Fibroblast of skin of right quadriceps (primary cell): Measurements from ENCODE around the gene MASTL.
A peak's percentile ranks its signal among the peaks of the same experiment; 100 is the strongest.
"Not testable (repeated sequence)": the region's sequence is repeated elsewhere in the genome, so short reads cannot be mapped to it uniquely, and the experiment has no call there.

ENCODE experiments used
- DNase-seq: peaks from one replicate; pipeline ENCODE4 v3.0.0-alpha.2; 2013

Gene MASTL

GRCh38 chr10:27155066-27155754, at the start of gene MASTL:
Gene MASTL, plus strand, starts transcription at chr10:27155352. Its CDS starts 75 bp downstream, at chr10:27155427.
- peak; percentile 95 for DNase-seq

GRCh38 chr10:27108165-27108564, 47.0 kb upstream of the MASTL start:
- no peak for DNase-seq

- DNase-seq = no peak
Observed at GRCh38 chr10:27134371-27134770, 20.8 kb upstream of the MASTL start.

- DNase-seq = no peak
Observed at GRCh38 chr10:27138277-27138676, 16.9 kb upstream of the MASTL start.

GRCh38 chr10:27143686-27144085, 11.5 kb upstream of the MASTL start:
- DNase-seq = no peak

GRCh38 chr10:27145937-27146336, 9.2 kb upstream of the MASTL start:
- DNase-seq = no peak

- no peak for DNase-seq
Observed at GRCh38 chr10:27147701-27148100, 7.5 kb upstream of the MASTL start.

GRCh38 chr10:27150261-27150660, 4.9 kb upstream of the MASTL start:
- DNase-seq = no peak

- no peak for DNase-seq
Observed at GRCh38 chr10:27152687-27153086, 2.5 kb upstream of the MASTL start.

- no peak for DNase-seq
Observed at GRCh38 chr10:27153329-27153728, 1.8 kb upstream of the MASTL start.

GRCh38 chr10:27153845-27154193, 1.3 kb upstream of the MASTL start:
- DNase-seq = peak; percentile 8

- DNase-seq = not testable (repeated sequence)
Observed at GRCh38 chr10:27156566-27156965, 1.4 kb downstream of the MASTL start.

- no peak for DNase-seq
Observed at GRCh38 chr10:27157150-27157549, 2.0 kb downstream of the MASTL start.

GRCh38 chr10:27158421-27158820, 3.3 kb downstream of the MASTL start:
- no peak for DNase-seq

- no peak for DNase-seq
Observed at GRCh38 chr10:27169849-27170248, 14.7 kb downstream of the MASTL start.

GRCh38 chr10:27188259-27188658, 33.1 kb downstream of the MASTL start:
- DNase-seq = no peak

GRCh38 chr10:27188897-27189296, 33.7 kb downstream of the MASTL start:
- no peak for DNase-seq

GRCh38 chr10:27190508-27190907, 35.4 kb downstream of the MASTL start:
- no peak for DNase-seq

GRCh38 chr10:27192284-27192683, 37.1 kb downstream of the MASTL start:
- DNase-seq = peak; percentile 75

- DNase-seq = no peak
Observed at GRCh38 chr10:27197980-27198620, 42.9 kb downstream of the MASTL start.

- no peak for DNase-seq
Observed at GRCh38 chr10:27203806-27204205, 48.7 kb downstream of the MASTL start.

GRCh38 chr10:27207350-27207749, 52.2 kb downstream of the MASTL start:
- DNase-seq = no peak

- peak; percentile 27 for DNase-seq
Observed at GRCh38 chr10:27223964-27224363, 68.8 kb downstream of the MASTL start.

- DNase-seq = no peak
Observed at GRCh38 chr10:27225011-27225590, 69.9 kb downstream of the MASTL start.
